Measurements from ENCODE around the gene MRPL55. TPM values are rescaled to one million over a fixed set of nuclear protein-coding genes. Genes with fewer than 3 reads are reported as not detected.

The MRPL55 gene
- total and polyA plus RNA-seq, 8 donors: 35.4 to 45.3 (median 40.7) TPM

DNA sequence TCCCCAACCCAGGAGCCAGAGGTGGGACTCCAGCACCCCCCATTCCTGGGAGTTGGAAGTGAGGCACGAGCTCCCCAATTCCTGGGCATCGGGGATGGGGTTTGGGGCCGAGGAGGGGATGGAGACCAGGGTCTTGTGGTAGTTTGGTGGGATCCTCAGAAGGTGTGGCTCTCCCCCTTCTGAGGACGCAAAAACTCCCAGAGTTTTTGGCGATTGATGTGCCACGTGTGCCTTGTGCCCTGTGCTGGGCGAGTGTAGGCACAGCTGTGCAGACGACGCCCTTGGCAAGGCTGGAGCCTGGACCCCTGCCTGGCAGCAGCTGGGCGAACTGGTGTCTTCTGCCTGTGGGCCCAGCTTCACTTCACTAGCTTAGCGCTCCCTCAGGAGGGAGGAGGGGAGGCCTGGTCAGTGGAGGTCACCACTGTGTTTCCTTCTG is 33.6 kb upstream of the MRPL55 start:
- intact Hi-C loops (cut with DNase I): no loop called here
- H3K27ac ChIP-seq: peak overlapping the region in 1 of 2 donors; percentile 51

GRCh38 chr1:228142155-228142691 is 33.1 kb upstream of the MRPL55 start:
- no peak for ATAC-seq
- Histone ChIP-seq H3K36me3 (peaks cover 0 to 42% of the 10 kb centered on the region in 2 donors), H3K27me3 (no peaks in the 10 kb centered on the region), H3K27ac (peak overlapping the region in 1 of 2 donors; percentile 51), H3K4me3 (peak overlapping the region in 1 of 2 donors; percentile 98), H3K4me1 (peaks cover 22 to 61% of the 10 kb centered on the region in 2 donors), H3K9me3 (no peaks in the 10 kb centered on the region)
- intact Hi-C loops (cut with DNase I): no loop called here
- DNase-seq: peak in 1 of 4 donors; percentile 73
- TF ChIP-seq CTCF (IDR thresholded peaks at IDR 0.05): no peak

More for the DNA sequence above, 33.6 kb upstream of the MRPL55 start:
- Histone ChIP-seq H3K27me3 (no peaks in the 10 kb centered on the region), H3K4me3 (peak overlapping the region in 1 of 2 donors; percentile 98), H3K9me3 (no peaks in the 10 kb centered on the region), H3K36me3 (peaks cover 0 to 47% of the 10 kb centered on the region in 2 donors), H3K4me1 (peaks cover 22 to 66% of the 10 kb centered on the region in 2 donors)
- TF ChIP-seq CTCF (IDR thresholded peaks at IDR 0.05): no peak
- no peak for DNase-seq
- ATAC-seq: no peak

DNA sequence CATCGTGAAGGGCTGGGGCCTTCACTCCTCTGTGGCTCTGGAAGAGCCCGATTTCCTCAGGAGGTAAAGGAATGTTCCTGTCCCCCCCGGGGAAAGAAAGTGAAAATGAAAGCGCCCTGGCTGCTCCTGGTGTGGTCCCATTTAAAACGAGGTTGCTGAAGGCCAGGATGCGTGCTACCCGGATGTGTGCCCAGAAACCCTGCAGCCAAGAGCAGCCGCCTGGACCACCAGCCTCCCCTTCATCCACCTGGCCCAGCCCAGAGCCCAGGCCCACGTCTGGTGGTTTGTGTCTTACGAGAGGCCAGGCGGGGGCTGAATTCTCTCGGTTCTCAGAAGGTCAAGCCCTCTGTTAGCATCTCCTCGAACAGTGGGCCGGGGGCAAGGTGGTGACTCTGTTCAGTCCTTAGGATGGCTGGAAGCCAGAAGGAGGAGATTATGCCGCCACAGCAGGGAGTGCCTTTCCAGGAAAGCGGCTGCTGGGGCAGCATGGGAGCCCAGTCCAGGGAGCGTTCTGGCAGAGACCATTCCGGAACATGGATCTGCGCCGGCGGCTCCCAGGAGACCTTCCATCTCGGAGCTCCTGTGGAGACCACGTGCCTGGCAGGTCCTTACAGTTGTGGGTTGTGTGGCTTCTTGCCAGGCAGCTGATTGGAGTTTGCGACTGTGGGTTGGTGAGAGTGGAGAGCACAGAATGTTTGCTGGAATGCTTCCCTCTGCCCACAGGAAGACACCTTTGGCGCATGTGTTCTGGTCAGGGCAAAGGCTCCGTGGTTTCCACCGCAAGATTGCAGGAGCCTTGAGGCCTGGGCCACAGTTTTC is 32.3 kb upstream of the MRPL55 start:
- Histone ChIP-seq H3K27ac (peak overlapping the region; percentile 97 to 98), H3K27me3 (no peaks in the 10 kb centered on the region), H3K4me3 (peak overlapping the region; percentile 96 to 98), H3K36me3 (peaks cover 0 to 34% of the 10 kb centered on the region in 2 donors), H3K4me1 (peaks cover 22 to 57% of the 10 kb centered on the region in 2 donors), H3K9me3 (no peaks in the 10 kb centered on the region)
- intact Hi-C loops (cut with DNase I): no loop called here
- ATAC-seq (no peak), DNase-seq (peak in 2 of 4 donors; percentile 42 to 76)
- TF ChIP-seq CTCF (IDR thresholded peaks at IDR 0.05): no peak

GRCh38 chr1:228140724-228141225 is 31.7 kb upstream of the MRPL55 start:
- peaks cover 22 to 53% of the 10 kb centered on the region in 2 donors for H3K4me1 ChIP-seq
- DNase-seq (peak in 1 of 4 donors; percentile 35), ATAC-seq (no peak)
- intact Hi-C loops (cut with DNase I): no loop called here
- no peak for TF ChIP-seq CTCF (IDR thresholded peaks at IDR 0.05)
- peaks cover 0 to 27% of the 10 kb centered on the region in 2 donors for H3K36me3 ChIP-seq
- H3K27me3 ChIP-seq: no peaks in the 10 kb centered on the region
- H3K9me3 ChIP-seq: no peaks in the 10 kb centered on the region
- peak overlapping the region; percentile 97 to 98 for H3K27ac ChIP-seq
- H3K4me3 ChIP-seq: peak overlapping the region; percentile 96 to 98

Measured in left lung (tissue), 10 donors.